Naive B cell (primary cell): ENCODE data around the gene FAM229A. TPM values are rescaled to one million over a fixed set of nuclear protein-coding genes. Genes with fewer than 3 reads are reported as not detected.
A peak's percentile ranks its signal among the peaks of the same experiment; 100 is the strongest.

Experiments
- ATAC-seq, 2 donors: fragments of 150-1000 bp; cut with Tn5 transposase; 2 replicates each; pipeline ENCODE4 v1.10.0; 2021; ENCODE audit warnings: low read depth in 2 of 2, mild to moderate bottlenecking in 2 of 2, moderate library complexity in 2 of 2
- DNase-seq: peaks from one replicate; pipeline ENCODE4 v3.0.0; 2022
- H3K27ac Mint-ChIP-seq, 6 donors: one replicate each; pipeline ENCODE4 v1.8.0; 2020 to 2022; ENCODE audit warnings: mild to moderate bottlenecking in 6 of 6, mixed read lengths in 6 of 6, moderate library complexity in 5 of 6, inconsistent platforms in 2 of 6
- H3K27me3 Mint-ChIP-seq, 3 donors: one replicate each; pipeline ENCODE4 v1.8.0; 2021 to 2022; ENCODE audit warnings: mixed read lengths in 3 of 3, mild to moderate bottlenecking in 1 of 3
- H3K36me3 Mint-ChIP-seq, 2 donors: one replicate each; pipeline ENCODE4 v1.8.0; 2020 to 2022; ENCODE audit warnings: mixed read lengths in 2 of 2, inconsistent platforms in 1 of 2, mild to moderate bottlenecking in 1 of 2
- H3K4me1 Mint-ChIP-seq, 3 donors: one replicate each; pipeline ENCODE4 v1.8.0; 2020 to 2022; ENCODE audit warnings: mixed read lengths in 3 of 3, inconsistent platforms in 1 of 3, mild to moderate bottlenecking in 1 of 3, moderate library complexity in 1 of 3
- H3K4me3 Mint-ChIP-seq, 8 donors: one replicate each; pipeline ENCODE4 v1.8.0; 2020 to 2022; ENCODE audit warnings: mild to moderate bottlenecking in 8 of 8, mixed read lengths in 8 of 8, moderate library complexity in 8 of 8, inconsistent platforms in 2 of 8
- H3K9me3 Mint-ChIP-seq, 7 donors: one replicate each; pipeline ENCODE4 v1.8.0; 2020 to 2022; ENCODE audit warnings: mixed read lengths in 7 of 7, mild to moderate bottlenecking in 5 of 7, inconsistent platforms in 2 of 7, moderate library complexity in 1 of 7
- polyA plus RNA-seq, 6 donors: library from polyadenylated mRNA; unstranded; fragments of 300-500 nt; fragmentation: Illumina TruSeq; gene quantifications; one replicate each; pipeline ENCODE4 v1.2.3, GENCODE V29; 2021; ENCODE audit warnings: low read depth in 6 of 6

The FAM229A gene
- polyA plus RNA-seq, 6 donors from 2014 or later = 0.24 to 1.2 (median 0.53) TPM; not detected in 1

GRCh38 chr1:32393832-32394140 is 31.5 kb upstream of the FAM229A start:
- no peaks in the 10 kb centered on the region for H3K9me3 Mint-ChIP-seq
- peak overlapping the region; percentile 97 to 100 (median 100) for H3K27ac Mint-ChIP-seq
- DNase-seq (no peak), ATAC-seq (peak; percentile 29 to 31)
- no peaks in the 10 kb centered on the region for H3K36me3 Mint-ChIP-seq
- H3K4me1 Mint-ChIP-seq = peaks cover 6 to 26% (median 19%) of the 10 kb centered on the region in 3 donors
- peak overlapping the region; percentile 93 to 100 (median 99) for H3K4me3 Mint-ChIP-seq
- H3K27me3 Mint-ChIP-seq = peaks cover 0 to 4% (median 0%) of the 10 kb centered on the region in 3 donors

GRCh38 chr1:32393136-32393535 is 30.9 kb upstream of the FAM229A start:
- H3K4me3 Mint-ChIP-seq = peak overlapping the region in 7 of 8 donors; percentile 93 to 100 (median 99)
- DNase-seq = no peak
- no peaks in the 10 kb centered on the region for H3K9me3 Mint-ChIP-seq
- H3K36me3 Mint-ChIP-seq = no peaks in the 10 kb centered on the region
- peaks cover 6 to 26% (median 19%) of the 10 kb centered on the region in 3 donors for H3K4me1 Mint-ChIP-seq
- no peaks in the 10 kb centered on the region for H3K27me3 Mint-ChIP-seq
- H3K27ac Mint-ChIP-seq = peak overlapping the region in 5 of 6 donors; percentile 94 to 100 (median 98)
- ATAC-seq = no peak

- no peak for DNase-seq
- H3K27me3 Mint-ChIP-seq = no peaks in the 10 kb centered on the region
- H3K9me3 Mint-ChIP-seq = no peaks in the 10 kb centered on the region
- peak overlapping the region in 5 of 8 donors; percentile 22 to 100 (median 95) for H3K4me3 Mint-ChIP-seq
- ATAC-seq = no peak
- H3K36me3 Mint-ChIP-seq = no peaks in the 10 kb centered on the region
- peaks cover 6 to 26% (median 19%) of the 10 kb centered on the region in 3 donors for H3K4me1 Mint-ChIP-seq
- peak overlapping the region in 1 of 6 donors; percentile 44 for H3K27ac Mint-ChIP-seq
Observed at GRCh38 chr1:32392325-32392724, 30.0 kb upstream of the FAM229A start.

GRCh38 chr1:32390904-32391870 is 28.9 kb upstream of the FAM229A start:
- H3K27ac Mint-ChIP-seq = no peak overlapping the region
- no peaks in the 10 kb centered on the region for H3K27me3 Mint-ChIP-seq
- ATAC-seq (no peak), DNase-seq (no peak)
- no peak overlapping the region for H3K4me3 Mint-ChIP-seq
- H3K36me3 Mint-ChIP-seq = peaks cover 0 to 4% of the 10 kb centered on the region in 2 donors
- H3K4me1 Mint-ChIP-seq = peaks cover 6 to 31% (median 19%) of the 10 kb centered on the region in 3 donors
- no peaks in the 10 kb centered on the region for H3K9me3 Mint-ChIP-seq

- Mint-ChIP-seq H3K27ac (no peak overlapping the region), H3K4me1 (peaks cover 0 to 17% (median 8%) of the 10 kb centered on the region in 3 donors), H3K9me3 (no peaks in the 10 kb centered on the region), H3K36me3 (peaks cover 0 to 9% of the 10 kb centered on the region in 2 donors), H3K27me3 (no peaks in the 10 kb centered on the region), H3K4me3 (no peak overlapping the region)
- no peak for ATAC-seq
- no peak for DNase-seq
Observed at GRCh38 chr1:32388641-32389040, 26.4 kb upstream of the FAM229A start.

GRCh38 chr1:32386676-32387392 is 24.5 kb upstream of the FAM229A start:
- Mint-ChIP-seq H3K4me1 (peaks cover 0 to 6% (median 0%) of the 10 kb centered on the region in 3 donors), H3K27me3 (no peaks in the 10 kb centered on the region), H3K9me3 (no peaks in the 10 kb centered on the region), H3K4me3 (no peak overlapping the region), H3K27ac (no peak overlapping the region), H3K36me3 (peaks cover 0 to 15% of the 10 kb centered on the region in 2 donors)
- ATAC-seq = no peak
- DNase-seq = no peak

- H3K27me3 Mint-ChIP-seq = no peaks in the 10 kb centered on the region
- H3K9me3 Mint-ChIP-seq = no peaks in the 10 kb centered on the region
- peaks cover 0 to 9% (median 1%) of the 10 kb centered on the region in 3 donors for H3K4me1 Mint-ChIP-seq
- H3K27ac Mint-ChIP-seq = peak overlapping the region in 1 of 6 donors; percentile 33
- H3K4me3 Mint-ChIP-seq = no peak overlapping the region
- H3K36me3 Mint-ChIP-seq = peaks cover 20 to 36% of the 10 kb centered on the region in 2 donors
- ATAC-seq = no peak
- no peak for DNase-seq
Observed at GRCh38 chr1:32380057-32380456, 17.8 kb upstream of the FAM229A start.

- ATAC-seq = no peak
- peak overlapping the region in 3 of 6 donors; percentile 21 to 91 (median 44) for H3K27ac Mint-ChIP-seq
Observed at GRCh38 chr1:32377541-32378220, 15.4 kb upstream of the FAM229A start.

GRCh38 chr1:32376199-32376598 is 13.9 kb upstream of the FAM229A start:
- no peak for ATAC-seq
- H3K36me3 Mint-ChIP-seq = peaks cover 9 to 43% of the 10 kb centered on the region in 2 donors
- peak overlapping the region in 2 of 6 donors; percentile 34 to 42 for H3K27ac Mint-ChIP-seq
- H3K4me1 Mint-ChIP-seq = peaks cover 14 to 29% (median 20%) of the 10 kb centered on the region in 3 donors
- peak overlapping the region in 1 of 8 donors; percentile 15 for H3K4me3 Mint-ChIP-seq
- no peaks in the 10 kb centered on the region for H3K27me3 Mint-ChIP-seq
- no peak for DNase-seq
- no peaks in the 10 kb centered on the region for H3K9me3 Mint-ChIP-seq

More at GRCh38 chr1:32377541-32378220, 15.4 kb upstream of the FAM229A start:
- no peaks in the 10 kb centered on the region for H3K9me3 Mint-ChIP-seq
- peaks cover 9 to 36% of the 10 kb centered on the region in 2 donors for H3K36me3 Mint-ChIP-seq
- no peak overlapping the region for H3K4me3 Mint-ChIP-seq
- H3K4me1 Mint-ChIP-seq = peaks cover 1 to 17% (median 10%) of the 10 kb centered on the region in 3 donors
- DNase-seq = no peak
- H3K27me3 Mint-ChIP-seq = no peaks in the 10 kb centered on the region

GRCh38 chr1:32373996-32374592 is 11.8 kb upstream of the FAM229A start:
- no peaks in the 10 kb centered on the region for H3K9me3 Mint-ChIP-seq
- DNase-seq = no peak
- peaks cover 14 to 27% (median 19%) of the 10 kb centered on the region in 3 donors for H3K4me1 Mint-ChIP-seq
- no peak overlapping the region for H3K4me3 Mint-ChIP-seq
- H3K36me3 Mint-ChIP-seq = peaks cover 3 to 25% of the 10 kb centered on the region in 2 donors
- H3K27me3 Mint-ChIP-seq = no peaks in the 10 kb centered on the region
- no peak for ATAC-seq
- H3K27ac Mint-ChIP-seq = peak overlapping the region in 1 of 6 donors; percentile 60

- H3K4me1 Mint-ChIP-seq = peaks cover 14 to 26% (median 19%) of the 10 kb centered on the region in 3 donors
- H3K27ac Mint-ChIP-seq = peak overlapping the region in 5 of 6 donors; percentile 8 to 86 (median 28)
- no peaks in the 10 kb centered on the region for H3K27me3 Mint-ChIP-seq
- H3K4me3 Mint-ChIP-seq = no peak overlapping the region
- DNase-seq (peak; percentile 45), ATAC-seq (peak; percentile 82 to 86)
- H3K9me3 Mint-ChIP-seq = no peaks in the 10 kb centered on the region
- peaks cover 0 to 10% of the 10 kb centered on the region in 2 donors for H3K36me3 Mint-ChIP-seq
Observed at GRCh38 chr1:32372149-32372756, 10.0 kb upstream of the FAM229A start.

GRCh38 chr1:32367912-32368635 is 5.8 kb upstream of the FAM229A start:
- H3K27me3 Mint-ChIP-seq = no peaks in the 10 kb centered on the region
- peaks cover 20 to 31% (median 28%) of the 10 kb centered on the region in 3 donors for H3K4me1 Mint-ChIP-seq
- H3K9me3 Mint-ChIP-seq = no peaks in the 10 kb centered on the region
- peaks cover 0 to 7% of the 10 kb centered on the region in 2 donors for H3K36me3 Mint-ChIP-seq
- no peak overlapping the region for H3K4me3 Mint-ChIP-seq
- DNase-seq = no peak
- ATAC-seq = no peak
- H3K27ac Mint-ChIP-seq = no peak overlapping the region
